Endometrial microvascular endothelial cells (primary cell): ENCODE measurements around the gene CASQ1. TPM values are rescaled to one million over a fixed set of nuclear protein-coding genes. Genes with fewer than 3 reads are reported as not detected.

ENCODE experiments used
- in situ Hi-C: cut with HindIII; loops from 2 replicates; pipeline ENCODE4 v1.10.0; 2017; ENCODE audit warnings: low sequenced_read_pairs, low pct_unique_long_range_greater_than_20kb; ENCODE audit errors: inconsistent ontology term
- total RNA-seq: library from RNA; depleted of rRNA; stranded (reverse); fragments of >200 nt; gene quantifications from one replicate; pipeline ENCODE4 v1.2.3, GENCODE V29; 2015; ENCODE audit errors: inconsistent ontology term

The CASQ1 gene
- total RNA-seq, 1 donor from 2014 or later: 0.09 TPM

- in situ Hi-C loops: no loop called here
These were observed 27.2 kb downstream of the CASQ1 start for GRCh38 chr1:160217481-160218051.

GRCh38 chr1:160219062-160219929 lies 28.9 kb downstream of the CASQ1 start:
- in situ Hi-C loops: no loop called here

GRCh38 chr1:160220301-160220700 lies 29.9 kb downstream of the CASQ1 start:
- in situ Hi-C loops: no loop called here

GRCh38 chr1:160221089-160221488 lies 30.7 kb downstream of the CASQ1 start:
- in situ Hi-C loops: no loop called here

- in situ Hi-C loops: no loop called here
These were observed 32.2 kb downstream of the CASQ1 start for GRCh38 chr1:160222546-160222945.

- in situ Hi-C loops: no loop called here
These were observed 34.2 kb downstream of the CASQ1 start for GRCh38 chr1:160224606-160225005.

- in situ Hi-C loops: no loop called here
These were observed 35.0 kb downstream of the CASQ1 start for GRCh38 chr1:160225345-160225744.

- in situ Hi-C loops: no loop called here
These were observed 36.2 kb downstream of the CASQ1 start for GRCh38 chr1:160226623-160227022.

GRCh38 chr1:160227034-160227433 lies 36.7 kb downstream of the CASQ1 start:
- in situ Hi-C loops: no loop called here

GRCh38 chr1:160227561-160227960 lies 37.2 kb downstream of the CASQ1 start:
- in situ Hi-C loops: no loop called here

GRCh38 chr1:160228431-160228830 lies 38.1 kb downstream of the CASQ1 start:
- in situ Hi-C loops: no loop called here

GRCh38 chr1:160232911-160233310 lies 42.5 kb downstream of the CASQ1 start:
- in situ Hi-C loops: no loop called here

GRCh38 chr1:160236806-160237205 lies 46.4 kb downstream of the CASQ1 start:
- in situ Hi-C loops: no loop called here

GRCh38 chr1:160237558-160237957 lies 47.2 kb downstream of the CASQ1 start:
- in situ Hi-C loops: no loop called here

GRCh38 chr1:160238408-160238807 lies 48.0 kb downstream of the CASQ1 start:
- in situ Hi-C loops: no loop called here

- in situ Hi-C loops: no loop called here
These were observed 49.4 kb downstream of the CASQ1 start for GRCh38 chr1:160239582-160240299.

- in situ Hi-C loops: no loop called here
These were observed 53.4 kb downstream of the CASQ1 start for GRCh38 chr1:160243767-160244166.

GRCh38 chr1:160244209-160244608 lies 53.8 kb downstream of the CASQ1 start:
- in situ Hi-C loops: no loop called here

GRCh38 chr1:160245434-160245833 lies 55.1 kb downstream of the CASQ1 start:
- in situ Hi-C loops: no loop called here

- in situ Hi-C loops: no loop called here
These were observed 56.7 kb downstream of the CASQ1 start for GRCh38 chr1:160247053-160247452.
